Measurements from ENCODE around the gene AKAP8L. TPM values are rescaled to one million over a fixed set of nuclear protein-coding genes. Genes with fewer than 3 reads are reported as not detected.

The AKAP8L gene
- total and polyA plus RNA-seq, 2 donors (not counting 1 experiment from before 2014, with no cell fraction given), result 18.0 to 87.0 TPM

DNA sequence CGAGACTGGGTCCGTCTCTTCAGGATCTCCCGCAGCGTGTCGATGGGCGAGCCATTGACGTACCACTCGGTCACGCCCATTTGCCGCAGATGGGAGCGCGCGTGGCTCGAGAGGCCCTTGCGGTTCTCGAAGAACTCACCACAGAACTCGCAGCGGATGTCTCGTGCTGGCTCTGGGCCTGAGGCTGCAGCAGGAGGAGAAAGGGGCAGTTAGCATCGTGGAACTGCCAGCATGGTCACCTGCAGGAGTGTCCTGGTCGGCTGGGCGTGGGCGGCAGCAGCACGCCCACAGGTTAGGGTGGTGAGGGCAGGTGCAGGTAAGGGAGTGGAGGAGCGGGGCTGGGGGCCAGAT lies 8.5 kb upstream of the AKAP8L start:
- no peak overlapping the region for H3K4me2 ChIP-seq (ENCODE audit: extremely low read depth, insufficient read depth, low read length)
- H3K79me2 ChIP-seq (ENCODE audit: control insufficient read depth, insufficient read depth, low read length), result peaks cover 39% of the 10 kb centered on the region
- TF ChIP-seq, protein P1, sequence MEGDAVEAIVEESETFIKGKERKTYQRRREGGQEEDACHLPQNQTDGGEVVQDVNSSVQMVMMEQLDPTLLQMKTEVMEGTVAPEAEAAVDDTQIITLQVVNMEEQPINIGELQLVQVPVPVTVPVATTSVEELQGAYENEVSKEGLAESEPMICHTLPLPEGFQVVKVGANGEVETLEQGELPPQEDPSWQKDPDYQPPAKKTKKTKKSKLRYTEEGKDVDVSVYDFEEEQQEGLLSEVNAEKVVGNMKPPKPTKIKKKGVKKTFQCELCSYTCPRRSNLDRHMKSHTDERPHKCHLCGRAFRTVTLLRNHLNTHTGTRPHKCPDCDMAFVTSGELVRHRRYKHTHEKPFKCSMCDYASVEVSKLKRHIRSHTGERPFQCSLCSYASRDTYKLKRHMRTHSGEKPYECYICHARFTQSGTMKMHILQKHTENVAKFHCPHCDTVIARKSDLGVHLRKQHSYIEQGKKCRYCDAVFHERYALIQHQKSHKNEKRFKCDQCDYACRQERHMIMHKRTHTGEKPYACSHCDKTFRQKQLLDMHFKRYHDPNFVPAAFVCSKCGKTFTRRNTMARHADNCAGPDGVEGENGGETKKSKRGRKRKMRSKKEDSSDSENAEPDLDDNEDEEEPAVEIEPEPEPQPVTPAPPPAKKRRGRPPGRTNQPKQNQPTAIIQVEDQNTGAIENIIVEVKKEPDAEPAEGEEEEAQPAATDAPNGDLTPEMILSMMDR (conservative IDR thresholded peaks at IDR 0.05 in 1 of 2, IDR thresholded peaks at IDR 0.05 in 1 of 2; ENCODE audit: low read depth in 1 of 2, low read length in 2 of 2), result no peak
- no peak for TF ChIP-seq EZH2 (IDR thresholded peaks at IDR 0.05; ENCODE audit: low read length, missing control alignments)
- H3K4me1 ChIP-seq (ENCODE audit: control insufficient read depth, extremely low read depth, insufficient read depth, low read length), result peaks cover 7% of the 10 kb centered on the region
- no peak overlapping the region for H3K9ac ChIP-seq (ENCODE audit: insufficient read depth, low read length)
- no peak overlapping the region for H3K27ac ChIP-seq (ENCODE audit: insufficient read depth, low read length)
- H2AFZ ChIP-seq (ENCODE audit: low read length), result no peak overlapping the region
- DNase-seq (ENCODE audit: low read depth in 2 of 2), result no peak
- H3K9me3 ChIP-seq (ENCODE audit: control insufficient read depth, insufficient read depth, low read depth, low read length), result no peaks in the 10 kb centered on the region
- peaks cover 33% of the 10 kb centered on the region for H3K36me3 ChIP-seq (ENCODE audit: control insufficient read depth, insufficient read depth, low read length)
- no peaks in the 10 kb centered on the region for H3K27me3 ChIP-seq (ENCODE audit: control insufficient read depth, insufficient read depth, low read length)
- H4K20me1 ChIP-seq (ENCODE audit: control insufficient read depth, extremely low read depth, insufficient read depth, low read length), result no peaks in the 10 kb centered on the region
- no peak overlapping the region for H3K4me3 ChIP-seq (replicated peaks in 1 of 4; ENCODE audit: control extremely low read depth in 1 of 4, insufficient read depth in 1 of 4, low read depth in 3 of 4, low read length in 4 of 4)

- H4K20me1 ChIP-seq (ENCODE audit: control insufficient read depth, extremely low read depth, insufficient read depth, low read length), result no peaks in the 10 kb centered on the region
- H3K36me3 ChIP-seq (ENCODE audit: control insufficient read depth, insufficient read depth, low read length), result peaks cover 33% of the 10 kb centered on the region
- no peak overlapping the region for H3K4me2 ChIP-seq (ENCODE audit: extremely low read depth, insufficient read depth, low read length)
Measured at GRCh38 chr19:15426485-15427349, 7.9 kb upstream of the AKAP8L start.

DNA sequence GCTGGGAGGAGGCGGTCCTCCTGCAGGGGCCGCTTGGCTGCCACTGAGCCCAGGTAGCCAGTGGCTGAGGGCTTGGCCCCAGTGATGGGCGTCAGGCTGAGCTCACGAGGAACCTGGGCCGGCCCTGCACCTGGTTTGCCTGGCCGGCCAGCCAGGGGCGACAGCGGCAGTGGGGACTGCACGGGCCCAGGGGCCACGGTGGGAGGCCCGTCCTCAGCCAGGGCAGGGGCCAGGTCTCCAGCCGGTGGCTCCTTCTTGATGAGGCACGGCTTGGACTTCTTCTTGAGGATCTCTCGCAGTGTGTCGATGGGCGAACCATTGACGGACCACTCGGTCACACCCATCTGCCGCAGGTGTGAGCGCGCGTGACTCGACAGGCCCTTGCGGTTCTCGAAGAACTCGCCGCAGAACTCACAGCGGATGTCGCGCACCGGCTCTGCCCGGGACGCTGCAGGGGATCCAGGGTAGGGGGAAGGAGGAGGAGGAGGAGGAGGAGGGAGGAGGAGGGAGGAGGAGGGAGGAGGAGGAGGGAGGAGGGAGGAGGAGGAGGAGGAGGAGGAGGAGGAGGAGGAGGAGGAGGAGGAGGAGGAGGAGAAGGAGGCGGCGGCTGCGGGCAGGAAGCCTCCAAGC lies 6.6 kb upstream of the AKAP8L start:
- Histone ChIP-seq H3K79me2 (ENCODE audit: control insufficient read depth, insufficient read depth, low read length) (peaks cover 22% of the 10 kb centered on the region), H3K4me2 (ENCODE audit: extremely low read depth, insufficient read depth, low read length) (no peak overlapping the region), H2AFZ (ENCODE audit: low read length) (no peak overlapping the region), H3K9me3 (ENCODE audit: control insufficient read depth, insufficient read depth, low read depth, low read length) (no peaks in the 10 kb centered on the region), H4K20me1 (ENCODE audit: control insufficient read depth, extremely low read depth, insufficient read depth, low read length) (no peaks in the 10 kb centered on the region), H3K36me3 (ENCODE audit: control insufficient read depth, insufficient read depth, low read length) (peaks cover 31% of the 10 kb centered on the region), H3K4me1 (ENCODE audit: control insufficient read depth, extremely low read depth, insufficient read depth, low read length) (no peaks in the 10 kb centered on the region), H3K27me3 (ENCODE audit: control insufficient read depth, insufficient read depth, low read length) (no peaks in the 10 kb centered on the region), H3K27ac (ENCODE audit: insufficient read depth, low read length) (no peak overlapping the region), H3K9ac (ENCODE audit: insufficient read depth, low read length) (no peak overlapping the region), H3K4me3 (replicated peaks in 1 of 4; ENCODE audit: control extremely low read depth in 1 of 4, insufficient read depth in 1 of 4, low read depth in 3 of 4, low read length in 4 of 4) (no peak overlapping the region)
- DNase-seq (ENCODE audit: low read depth in 2 of 2), result no peak
- no peak for TF ChIP-seq EZH2 (IDR thresholded peaks at IDR 0.05; ENCODE audit: low read length, missing control alignments)
- TF ChIP-seq, protein P1 (conservative IDR thresholded peaks at IDR 0.05 in 1 of 2, IDR thresholded peaks at IDR 0.05 in 1 of 2; ENCODE audit: low read depth in 1 of 2, low read length in 2 of 2), result no peak

More at GRCh38 chr19:15426485-15427349, 7.9 kb upstream of the AKAP8L start:
- no peaks in the 10 kb centered on the region for H3K27me3 ChIP-seq (ENCODE audit: control insufficient read depth, insufficient read depth, low read length)
- H3K9me3 ChIP-seq (ENCODE audit: control insufficient read depth, insufficient read depth, low read depth, low read length), result no peaks in the 10 kb centered on the region
- no peak overlapping the region for H3K27ac ChIP-seq (ENCODE audit: insufficient read depth, low read length)
- no peak overlapping the region for H3K9ac ChIP-seq (ENCODE audit: insufficient read depth, low read length)
- peaks cover 7% of the 10 kb centered on the region for H3K4me1 ChIP-seq (ENCODE audit: control insufficient read depth, extremely low read depth, insufficient read depth, low read length)
- DNase-seq (ENCODE audit: low read depth in 2 of 2), result no peak
- TF ChIP-seq, protein P1 (conservative IDR thresholded peaks at IDR 0.05 in 1 of 2, IDR thresholded peaks at IDR 0.05 in 1 of 2; ENCODE audit: low read depth in 1 of 2, low read length in 2 of 2), result no peak
- no peak for TF ChIP-seq EZH2 (IDR thresholded peaks at IDR 0.05; ENCODE audit: low read length, missing control alignments)
- H3K4me3 ChIP-seq (replicated peaks in 1 of 4; ENCODE audit: control extremely low read depth in 1 of 4, insufficient read depth in 1 of 4, low read depth in 3 of 4, low read length in 4 of 4), result no peak overlapping the region
- peaks cover 35% of the 10 kb centered on the region for H3K79me2 ChIP-seq (ENCODE audit: control insufficient read depth, insufficient read depth, low read length)
- H2AFZ ChIP-seq (ENCODE audit: low read length), result no peak overlapping the region

Data from fibroblast of lung (primary cell).